Thyroid gland (tissue), 4 donors: ENCODE data around the gene ZNF22. TPM values are rescaled to one million over a fixed set of nuclear protein-coding genes. Genes with fewer than 3 reads are reported as not detected.

Source experiments
- DNase-seq, 2 donors: peaks; one replicate each; pipeline ENCODE4 v3.0.0-alpha.2; 2019
- H3K27ac ChIP-seq, 3 donors: fragments of 200-600 bp; sonication (generic); 1 replicate in 2 of 3; 2 replicates in 1 of 3; pipeline ENCODE4 v1.5.1; 2016 to 2019; ENCODE audit warnings: mild to moderate bottlenecking in 1 of 3, moderate library complexity in 1 of 3
- H3K27me3 ChIP-seq: fragments of 200-600 bp; sonication (generic); one replicate; pipeline ENCODE4 v1.5.1; 2019
- H3K36me3 ChIP-seq, 2 donors: fragments of 200-600 bp; sonication (generic); one replicate each; pipeline ENCODE4 v1.5.1; 2016 to 2019
- H3K4me1 ChIP-seq, 2 donors: fragments of 200-600 bp; sonication (generic); one replicate each; pipeline ENCODE4 v1.5.1; 2017 to 2019
- H3K4me3 ChIP-seq, 3 donors: fragments of 200-600 bp; sonication (generic); replicated peaks in 1 of 3; 1 replicate in 2 of 3; 2 replicates in 1 of 3; pipeline ENCODE4 v1.5.1; 2016; ENCODE audit warnings: mild to moderate bottlenecking in 1 of 3
- H3K9me3 ChIP-seq: fragments of 200-600 bp; sonication (generic); one replicate; pipeline ENCODE4 v1.5.1; 2017
- CTCF ChIP-seq, 6 experiments: fragments of 200-600 bp in 3 of 6; fragments of 450-650 bp in 3 of 6; sonication (generic) in 3 of 6; IDR thresholded peaks; one replicate each; pipeline ENCODE4 v1.5.1; 2016 to 2019; ENCODE audit warnings: antibody characterized with exemption in 6 of 6, mild to moderate bottlenecking in 2 of 6, inconsistent platforms in 1 of 6, moderate library complexity in 1 of 6
- POLR2A ChIP-seq, 2 donors: fragments of 450-650 bp; IDR thresholded peaks; one replicate each; pipeline ENCODE4 v1.6.1; 2017; ENCODE audit warnings: antibody characterized with exemption in 2 of 2, mild to moderate bottlenecking in 2 of 2, moderate library complexity in 1 of 2
- WGBS, 2 donors: methylation state at CpG; one replicate each; pipeline ENCODE4 v1.1.5; 2017; 5-methylcytosine and 5-hydroxymethylcytosine counted together
- intact Hi-C: fragments of 100-400 bp; cut with DNase I; formaldehyde crosslinking; loops from one replicate; pipeline ENCODE4 v1.15.1; 2023
- total RNA-seq, 4 donors: library from RNA; depleted of rRNA; stranded (reverse); fragments of >200 nt; gene quantifications; one replicate each; pipeline ENCODE4 v1.2.3, GENCODE V29; 2016

Gene ZNF22
- total RNA-seq, 4 donors from 2014 or later = 28.5 to 40.3 (median 33.1) TPM

- Histone ChIP-seq H3K4me3 (no peak overlapping the region), H3K9me3 (no peaks in the 10 kb centered on the region), H3K36me3 (peaks cover 62 to 64% of the 10 kb centered on the region in 2 donors), H3K4me1 (peaks cover 17 to 71% of the 10 kb centered on the region in 2 donors), H3K27ac (peak overlapping the region in 1 of 3 donors; percentile 36), H3K27me3 (no peaks in the 10 kb centered on the region)
- peak in 1 of 2 donors; percentile 6 for DNase-seq
- no peak for TF ChIP-seq POLR2A (IDR thresholded peaks at IDR 0.05)
- no peak for TF ChIP-seq CTCF (IDR thresholded peaks at IDR 0.05)
- 72% methylated on average over 5 of the region's 5 CpGs for WGBS, 2 donors
- intact Hi-C loops = no loop called here
Observed at GRCh38 chr10:44991571-44991970, 9.2 kb upstream of the ZNF22 start.

- no peaks in the 10 kb centered on the region for H3K9me3 ChIP-seq
- intact Hi-C loops = no loop called here
- H3K36me3 ChIP-seq = peaks cover 55 to 59% of the 10 kb centered on the region in 2 donors
- H3K27me3 ChIP-seq = no peaks in the 10 kb centered on the region
- peaks cover 22 to 76% of the 10 kb centered on the region in 2 donors for H3K4me1 ChIP-seq
- no peak overlapping the region for H3K4me3 ChIP-seq
- no peak for TF ChIP-seq POLR2A (IDR thresholded peaks at IDR 0.05)
- 73 to 88% methylated on average over 4 to 7 of the region's 11 CpGs for WGBS, 2 donors
- peak in 1 of 2 donors; percentile 4 for DNase-seq
- peak overlapping the region in 1 of 3 donors; percentile 36 for H3K27ac ChIP-seq
Observed at GRCh38 chr10:44992070-44992731, 8.5 kb upstream of the ZNF22 start.

- peaks cover 27 to 76% of the 10 kb centered on the region in 2 donors for H3K4me1 ChIP-seq
- WGBS, 2 donors = 95 to 98% methylated on average over 8 of the region's 8 CpGs
- TF ChIP-seq POLR2A (IDR thresholded peaks at IDR 0.05) = no peak
- no peak for TF ChIP-seq CTCF (IDR thresholded peaks at IDR 0.05)
- H3K27ac ChIP-seq = peak overlapping the region in 1 of 3 donors; percentile 36
- no peaks in the 10 kb centered on the region for H3K27me3 ChIP-seq
- DNase-seq = peak in 1 of 2 donors; percentile 2
- intact Hi-C loops = no loop called here
- H3K9me3 ChIP-seq = no peaks in the 10 kb centered on the region
- H3K4me3 ChIP-seq = no peak overlapping the region
- H3K36me3 ChIP-seq = peaks cover 53 to 54% of the 10 kb centered on the region in 2 donors
Observed at GRCh38 chr10:44992732-44993225, 7.9 kb upstream of the ZNF22 start.

GRCh38 chr10:44993226-44993921, 7.3 kb upstream of the ZNF22 start:
- no peaks in the 10 kb centered on the region for H3K27me3 ChIP-seq
- peak overlapping the region in 1 of 3 donors; percentile 14 for H3K27ac ChIP-seq
- 90 to 97% methylated on average over 9 to 14 of the region's 14 CpGs for WGBS, 2 donors
- H3K4me1 ChIP-seq = peaks cover 27 to 77% of the 10 kb centered on the region in 2 donors
- peaks cover 51% of the 10 kb centered on the region in 2 donors for H3K36me3 ChIP-seq
- no peaks in the 10 kb centered on the region for H3K9me3 ChIP-seq
- intact Hi-C loops = no loop called here
- H3K4me3 ChIP-seq = no peak overlapping the region
- peak in 1 of 2 donors; percentile 3 for DNase-seq
- TF ChIP-seq CTCF (IDR thresholded peaks at IDR 0.05) = no peak
- no peak for TF ChIP-seq POLR2A (IDR thresholded peaks at IDR 0.05)

GRCh38 chr10:44993922-44994751, 6.6 kb upstream of the ZNF22 start:
- DNase-seq = no peak
- intact Hi-C loops = no loop called here
- no peak for TF ChIP-seq POLR2A (IDR thresholded peaks at IDR 0.05)
- TF ChIP-seq CTCF (IDR thresholded peaks at IDR 0.05) = no peak

More at GRCh38 chr10:44993922-44994751, 6.6 kb upstream of the ZNF22 start:
- peaks cover 27 to 84% of the 10 kb centered on the region in 2 donors for H3K4me1 ChIP-seq
- H3K27me3 ChIP-seq = no peaks in the 10 kb centered on the region
- H3K9me3 ChIP-seq = no peaks in the 10 kb centered on the region
- H3K27ac ChIP-seq = peak overlapping the region in 2 of 3 donors; percentile 91 to 92
- H3K36me3 ChIP-seq = peaks cover 43 to 46% of the 10 kb centered on the region in 2 donors
- no peak overlapping the region for H3K4me3 ChIP-seq
- WGBS, 2 donors = 86 to 90% methylated on average over 11 of the region's 11 CpGs
